OCI-LY1 (cell line): ENCODE results near the gene PKIB.

Experiments
- H2AFZ ChIP-seq: fragments of 200-600 bp; sonication (generic), shearing (Covaris generic); 2 replicates; pipeline ENCODE4 v1.6.0; 2014; ENCODE audit warnings: antibody characterized with exemption, mild to moderate bottlenecking, low read length
- H3F3A ChIP-seq: fragments of 200-600 bp; sonication (generic), shearing (Covaris generic); 2 replicates; pipeline ENCODE4 v1.6.0; 2014; ENCODE audit warnings: mild to moderate bottlenecking, antibody characterized with exemption, low read length, moderate library complexity; ENCODE audit not compliant: insufficient read depth
- H3K27ac ChIP-seq: fragments of 200-600 bp; sonication (generic); 2 replicates; pipeline ENCODE4 v1.5.1; 2014; ENCODE audit warnings: low read length, mixed run types, mild to moderate bottlenecking, low read depth; ENCODE audit not compliant: poor library complexity, severe bottlenecking
- H3K27me3 ChIP-seq: fragments of 200-600 bp; sonication (generic); 2 replicates; pipeline ENCODE4 v1.6.0; 2014; ENCODE audit warnings: antibody characterized with exemption, mild to moderate bottlenecking, low read length, moderate library complexity; ENCODE audit not compliant: insufficient read depth
- H3K36me3 ChIP-seq: fragments of 200-600 bp; sonication (generic); 2 replicates; pipeline ENCODE4 v1.6.1; 2014; ENCODE audit warnings: mild to moderate bottlenecking, antibody characterized with exemption, low read length, moderate library complexity, mixed read lengths; ENCODE audit not compliant: insufficient read depth
- H3K4me1 ChIP-seq: fragments of 200-600 bp; sonication (generic); 2 replicates; pipeline ENCODE4 v1.5.1; 2014; ENCODE audit warnings: mild to moderate bottlenecking, low read length, moderate library complexity; ENCODE audit not compliant: insufficient read depth, severe bottlenecking
- H3K4me2 ChIP-seq: fragments of 200-600 bp; sonication (generic), shearing (Covaris generic); 2 replicates; pipeline ENCODE4 v1.6.1; 2014; ENCODE audit warnings: low read length
- H3K4me3 ChIP-seq: fragments of 200-600 bp; sonication (generic); 2 replicates; pipeline ENCODE4 v1.5.1; 2014; ENCODE audit warnings: low read length, low read depth, mild to moderate bottlenecking, mixed read lengths; ENCODE audit not compliant: poor library complexity, severe bottlenecking
- H3K79me2 ChIP-seq: fragments of 200-600 bp; shearing (Covaris generic); 2 replicates; pipeline ENCODE4 v1.6.1; 2016; ENCODE audit warnings: mixed run types, low read length, mixed read lengths; ENCODE audit not compliant: insufficient read depth
- H3K9ac ChIP-seq: fragments of 200-600 bp; sonication (generic), shearing (Covaris generic); 2 replicates; pipeline ENCODE4 v1.6.1; 2014; ENCODE audit warnings: mild to moderate bottlenecking, low read length, mixed read lengths
- H3K9me2 ChIP-seq: fragments of 200-600 bp; sonication (generic), shearing (Covaris generic); 2 replicates; pipeline ENCODE4 v1.6.1; 2014; ENCODE audit warnings: low read depth, mild to moderate bottlenecking, low read length, mixed read lengths
- H3K9me3 ChIP-seq: fragments of 200-600 bp; shearing (Covaris generic); 2 replicates; pipeline ENCODE4 v1.6.1; 2014; ENCODE audit warnings: low read length, mixed read lengths
- H4K20me1 ChIP-seq: fragments of 200-600 bp; sonication (generic), shearing (Covaris generic); 2 replicates; pipeline ENCODE4 v1.6.0; 2016; ENCODE audit warnings: mild to moderate bottlenecking, low read length; ENCODE audit not compliant: insufficient read depth
- EZH2 ChIP-seq: fragments of 200-600 bp; sonication (generic), shearing (Covaris generic); IDR thresholded peaks from 2 replicates; pipeline ENCODE4 v1.8.0; 2017; ENCODE audit warnings: borderline replicate concordance, mixed run types, mild to moderate bottlenecking, antibody characterized with exemption, low read length, moderate library complexity, mixed read lengths
- TF ChIP-seq, protein P1 (sequence below): fragments of 200-600 bp; sonication (generic), shearing (Covaris generic); IDR thresholded peaks from 2 replicates; pipeline ENCODE4 v1.5.1; 2017; ENCODE audit warnings: mild to moderate bottlenecking, antibody characterized with exemption, low read length, moderate library complexity, mixed read lengths

The PKIB gene

GRCh38 chr6:122677406-122677805 lies 67.2 kb downstream of the PKIB start:
- Histone ChIP-seq H3K9me2 (no peaks in the 10 kb centered on the region), H4K20me1 (no peaks in the 10 kb centered on the region), H3K4me2 (no peak overlapping the region), H2AFZ (no peak overlapping the region), H3K79me2 (no peaks in the 10 kb centered on the region), H3K4me1 (no peaks in the 10 kb centered on the region), H3K36me3 (no peaks in the 10 kb centered on the region), H3K9ac (no peak overlapping the region), H3K9me3 (no peaks in the 10 kb centered on the region), H3F3A (no peaks in the 10 kb centered on the region), H3K4me3 (no peak overlapping the region), H3K27ac (no peak overlapping the region), H3K27me3 (no peaks in the 10 kb centered on the region)
- no peak for TF ChIP-seq EZH2
- TF ChIP-seq, protein P1, sequence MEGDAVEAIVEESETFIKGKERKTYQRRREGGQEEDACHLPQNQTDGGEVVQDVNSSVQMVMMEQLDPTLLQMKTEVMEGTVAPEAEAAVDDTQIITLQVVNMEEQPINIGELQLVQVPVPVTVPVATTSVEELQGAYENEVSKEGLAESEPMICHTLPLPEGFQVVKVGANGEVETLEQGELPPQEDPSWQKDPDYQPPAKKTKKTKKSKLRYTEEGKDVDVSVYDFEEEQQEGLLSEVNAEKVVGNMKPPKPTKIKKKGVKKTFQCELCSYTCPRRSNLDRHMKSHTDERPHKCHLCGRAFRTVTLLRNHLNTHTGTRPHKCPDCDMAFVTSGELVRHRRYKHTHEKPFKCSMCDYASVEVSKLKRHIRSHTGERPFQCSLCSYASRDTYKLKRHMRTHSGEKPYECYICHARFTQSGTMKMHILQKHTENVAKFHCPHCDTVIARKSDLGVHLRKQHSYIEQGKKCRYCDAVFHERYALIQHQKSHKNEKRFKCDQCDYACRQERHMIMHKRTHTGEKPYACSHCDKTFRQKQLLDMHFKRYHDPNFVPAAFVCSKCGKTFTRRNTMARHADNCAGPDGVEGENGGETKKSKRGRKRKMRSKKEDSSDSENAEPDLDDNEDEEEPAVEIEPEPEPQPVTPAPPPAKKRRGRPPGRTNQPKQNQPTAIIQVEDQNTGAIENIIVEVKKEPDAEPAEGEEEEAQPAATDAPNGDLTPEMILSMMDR: no peak

GRCh38 chr6:122678841-122679240 lies 68.6 kb downstream of the PKIB start:
- Histone ChIP-seq H3K4me2 (no peak overlapping the region), H3K27ac (no peak overlapping the region), H4K20me1 (no peaks in the 10 kb centered on the region), H2AFZ (no peak overlapping the region), H3K79me2 (no peaks in the 10 kb centered on the region), H3K9me3 (no peaks in the 10 kb centered on the region), H3K9me2 (no peaks in the 10 kb centered on the region), H3K4me3 (no peak overlapping the region), H3K9ac (no peak overlapping the region), H3K36me3 (no peaks in the 10 kb centered on the region), H3F3A (no peaks in the 10 kb centered on the region), H3K27me3 (no peaks in the 10 kb centered on the region), H3K4me1 (no peaks in the 10 kb centered on the region)
- TF ChIP-seq, protein P1: no peak
- TF ChIP-seq EZH2: no peak

DNA sequence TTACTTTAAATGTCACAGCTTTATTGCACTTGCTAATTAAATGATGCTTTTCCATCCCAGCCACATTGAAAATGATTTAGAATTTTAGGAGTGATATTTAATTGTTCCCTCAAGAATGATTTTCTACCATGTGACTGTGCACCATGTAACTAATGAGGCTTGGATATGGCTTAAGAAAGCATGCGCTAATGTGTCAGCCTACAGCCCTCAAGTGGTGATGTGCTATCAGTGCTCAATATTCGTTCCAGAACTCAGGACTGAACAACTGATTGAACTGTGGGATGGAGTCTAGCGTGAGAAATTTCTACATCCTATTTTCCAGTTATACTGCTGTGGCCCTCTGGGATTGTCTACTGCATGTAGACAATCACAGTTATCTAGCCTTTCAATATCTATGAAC lies 71.5 kb downstream of the PKIB start:
- no peaks in the 10 kb centered on the region for H3K9me3 ChIP-seq
- H3K9ac ChIP-seq: no peak overlapping the region
- H4K20me1 ChIP-seq: no peaks in the 10 kb centered on the region
- H3K27me3 ChIP-seq: no peaks in the 10 kb centered on the region
- H3K4me3 ChIP-seq: no peak overlapping the region
- no peak overlapping the region for H3K27ac ChIP-seq
- no peaks in the 10 kb centered on the region for H3K79me2 ChIP-seq
- H3K9me2 ChIP-seq: no peaks in the 10 kb centered on the region
- no peaks in the 10 kb centered on the region for H3F3A ChIP-seq
- TF ChIP-seq EZH2: no peak
- TF ChIP-seq, protein P1: no peak
- no peak overlapping the region for H2AFZ ChIP-seq
- H3K4me2 ChIP-seq: no peak overlapping the region
- no peaks in the 10 kb centered on the region for H3K36me3 ChIP-seq
- H3K4me1 ChIP-seq: no peaks in the 10 kb centered on the region
